ENCODE data around the gene VIT. TPM values are rescaled to one million over a fixed set of nuclear protein-coding genes. Genes with fewer than 3 reads are reported as not detected.
A peak's percentile ranks its signal among the peaks of the same experiment; 100 is the strongest.

The VIT gene
- total RNA-seq, 3 donors from 2014 or later (not counting 1 experiment from before 2014, with no cell fraction given): 1.4 to 1.9 (median 1.7) TPM

GRCh38 chr2:36839976-36840617, 143.6 kb downstream of the VIT start:
- H3K9me3 ChIP-seq (ENCODE audit: control insufficient read depth, insufficient read depth, low read length): no peaks in the 10 kb centered on the region
- Mint-ChIP-seq H3K9me3 (no peaks in the 10 kb centered on the region), H3K36me3 (peaks cover 7% of the 10 kb centered on the region), H3K27ac (no peak overlapping the region), H3K4me3 (no peak overlapping the region), H3K27me3 (ENCODE audit: low read depth in 2 of 2) (no peaks in the 10 kb centered on the region), H3K4me1 (peaks cover 12 to 17% of the 10 kb centered on the region in 2 donors)
- ATAC-seq: no peak
- no peaks in the 10 kb centered on the region for H3K27me3 ChIP-seq (ENCODE audit: control insufficient read depth, insufficient read depth, low read length)
- intact Hi-C loops (cut with micrococcal nuclease): loop anchor here (10.0 kb wide), 1 partner anchor 55 kb away; no protein-coding TSS in a partner anchor
- H3K27ac ChIP-seq (ENCODE audit: low read length): no peak overlapping the region
- no peak overlapping the region for H3K4me3 ChIP-seq (ENCODE audit: low read length)
- H3K4me1 ChIP-seq (ENCODE audit: control insufficient read depth, insufficient read depth, low read length): no peaks in the 10 kb centered on the region
- no peaks in the 10 kb centered on the region for H3K36me3 ChIP-seq (ENCODE audit: control insufficient read depth, insufficient read depth, low read length)
- 96% methylated on average over 4 of the region's 4 CpGs for WGBS (ENCODE audit: insufficient coverage)
- DNase-seq: no peak
- TF ChIP-seq CTCF (IDR thresholded peaks at IDR 0.05): no peak

- no peaks in the 10 kb centered on the region for H3K4me1 ChIP-seq (ENCODE audit: control insufficient read depth, insufficient read depth, low read length)
- Mint-ChIP-seq H3K27me3 (ENCODE audit: low read depth in 2 of 2) (no peaks in the 10 kb centered on the region), H3K36me3 (peaks cover 21% of the 10 kb centered on the region), H3K9me3 (no peaks in the 10 kb centered on the region), H3K4me1 (peaks cover 6 to 11% of the 10 kb centered on the region in 2 donors), H3K27ac (peak overlapping the region in 1 of 2 donors; percentile 24), H3K4me3 (no peak overlapping the region)
- H3K36me3 ChIP-seq (ENCODE audit: control insufficient read depth, insufficient read depth, low read length): peaks cover 15% of the 10 kb centered on the region
- no peak for ATAC-seq
- intact Hi-C loops (cut with micrococcal nuclease): no loop called here
- no peak for TF ChIP-seq CTCF (IDR thresholded peaks at IDR 0.05)
- no peak overlapping the region for H3K27ac ChIP-seq (ENCODE audit: low read length)
- H3K4me3 ChIP-seq (ENCODE audit: low read length): no peak overlapping the region
- H3K9me3 ChIP-seq (ENCODE audit: control insufficient read depth, insufficient read depth, low read length): no peaks in the 10 kb centered on the region
- H3K27me3 ChIP-seq (ENCODE audit: control insufficient read depth, insufficient read depth, low read length): no peaks in the 10 kb centered on the region
- DNase-seq: no peak
Measured at GRCh38 chr2:36843838-36844237, 147.3 kb downstream of the VIT start.

- intact Hi-C loops (cut with micrococcal nuclease): no loop called here
- Histone ChIP-seq H3K36me3 (ENCODE audit: control insufficient read depth, insufficient read depth, low read length) (peaks cover 43% of the 10 kb centered on the region), H3K4me3 (ENCODE audit: low read length) (no peak overlapping the region), H3K4me1 (ENCODE audit: control insufficient read depth, insufficient read depth, low read length) (no peaks in the 10 kb centered on the region), H3K27me3 (ENCODE audit: control insufficient read depth, insufficient read depth, low read length) (no peaks in the 10 kb centered on the region), H3K27ac (ENCODE audit: low read length) (no peak overlapping the region), H3K9me3 (ENCODE audit: control insufficient read depth, insufficient read depth, low read length) (no peaks in the 10 kb centered on the region)
- no peak for TF ChIP-seq CTCF (IDR thresholded peaks at IDR 0.05)
- peaks cover under 1% of the 10 kb centered on the region in 2 donors for H3K4me1 Mint-ChIP-seq
- H3K36me3 Mint-ChIP-seq: peaks cover 29% of the 10 kb centered on the region
- no peak for ATAC-seq
- no peaks in the 10 kb centered on the region for H3K27me3 Mint-ChIP-seq (ENCODE audit: low read depth in 2 of 2)
- no peaks in the 10 kb centered on the region for H3K9me3 Mint-ChIP-seq
- WGBS (ENCODE audit: insufficient coverage): 98% methylated on average over 6 of the region's 8 CpGs
- no peak overlapping the region for H3K27ac Mint-ChIP-seq
- H3K4me3 Mint-ChIP-seq: no peak overlapping the region
- no peak for DNase-seq
Measured at GRCh38 chr2:36849265-36849664, 152.8 kb downstream of the VIT start.

- Mint-ChIP-seq H3K27me3 (ENCODE audit: low read depth in 2 of 2) (no peaks in the 10 kb centered on the region), H3K9me3 (no peaks in the 10 kb centered on the region), H3K4me3 (no peak overlapping the region), H3K36me3 (peaks cover 27% of the 10 kb centered on the region), H3K27ac (peak overlapping the region in 1 of 2 donors; percentile 6), H3K4me1 (peaks cover 7 to 12% of the 10 kb centered on the region in 2 donors)
- H3K27ac ChIP-seq (ENCODE audit: low read length): no peak overlapping the region
- H3K9me3 ChIP-seq (ENCODE audit: control insufficient read depth, insufficient read depth, low read length): no peaks in the 10 kb centered on the region
- no peaks in the 10 kb centered on the region for H3K27me3 ChIP-seq (ENCODE audit: control insufficient read depth, insufficient read depth, low read length)
- DNase-seq (no peak), ATAC-seq (no peak)
- 43% methylated on average over 1 of the region's 2 CpGs for whole genome bisulfite sequencing (ENCODE audit: insufficient coverage)
- no peak for TF ChIP-seq CTCF (IDR thresholded peaks at IDR 0.05)
- H3K36me3 ChIP-seq (ENCODE audit: control insufficient read depth, insufficient read depth, low read length): peaks cover 50% of the 10 kb centered on the region
- no peak overlapping the region for H3K4me3 ChIP-seq (ENCODE audit: low read length)
- no peaks in the 10 kb centered on the region for H3K4me1 ChIP-seq (ENCODE audit: control insufficient read depth, insufficient read depth, low read length)
- intact Hi-C loops (cut with micrococcal nuclease): no loop called here
Measured at GRCh38 chr2:36854241-36854640, 157.7 kb downstream of the VIT start.
